ENCODE data around the gene RNF8.
"Not testable (repeated sequence)": the region's sequence is repeated elsewhere in the genome, so short reads cannot be mapped to it uniquely, and the experiment has no call there.

RNF8 gene

GRCh38 chr6:37353761-37354525 is at the start of gene RNF8:
Gene RNF8 (plus strand): TSS chr6:37353983. CDS start chr6:37354165, 182 bp downstream.
- FAIRE-seq: no peak

GRCh38 chr6:37304766-37305165 is 49.0 kb upstream of the RNF8 start:
- FAIRE-seq: no peak

GRCh38 chr6:37305841-37306425 is 47.9 kb upstream of the RNF8 start:
- FAIRE-seq: no peak

DNA sequence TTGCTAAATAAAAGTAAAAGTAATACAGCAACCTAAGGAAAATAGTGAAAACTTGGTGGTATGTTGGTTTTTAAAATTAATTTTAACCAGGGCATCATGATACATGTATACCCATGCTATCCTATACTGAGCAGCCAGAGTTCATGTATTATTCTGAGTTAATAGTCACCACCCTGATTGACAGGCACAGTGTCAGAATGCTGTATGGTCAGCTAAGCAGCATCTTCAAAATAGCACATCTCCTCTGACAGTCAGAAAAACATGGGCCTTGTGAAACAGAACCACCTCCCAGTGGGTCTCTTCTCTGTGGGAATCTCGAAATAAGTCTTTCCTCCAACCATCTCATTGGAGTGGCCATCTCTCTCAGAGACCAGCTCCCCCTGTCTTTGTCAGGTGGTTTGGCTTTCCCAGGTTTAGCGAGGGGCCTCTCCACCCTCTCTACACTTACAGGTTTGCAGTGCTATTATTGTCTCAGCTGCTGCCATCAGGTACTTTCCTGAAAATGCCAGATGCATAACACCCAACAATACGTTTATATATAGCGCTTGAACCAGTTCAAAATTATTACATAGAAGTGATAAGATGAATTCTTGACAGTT is 47.1 kb upstream of the RNF8 start:
- no peak for FAIRE-seq

DNA sequence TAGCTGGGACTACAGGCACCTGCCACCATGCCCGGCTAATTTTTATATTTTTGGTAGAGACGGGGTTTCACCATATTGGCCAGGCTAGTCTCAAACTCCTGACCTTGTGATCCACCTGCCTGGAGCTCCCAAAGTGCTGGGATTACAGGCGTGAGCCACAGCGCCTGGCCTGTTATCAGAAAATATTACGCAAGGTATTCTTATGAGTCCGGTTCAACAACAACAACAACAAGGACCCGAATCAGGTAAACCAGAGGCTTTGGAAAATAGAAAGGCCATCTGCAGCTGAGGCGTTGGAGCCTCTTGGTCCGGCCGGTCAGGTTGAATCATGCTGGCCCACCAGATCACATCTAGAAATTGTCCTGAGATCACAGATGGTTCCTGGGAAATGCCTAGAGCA is 46.3 kb upstream of the RNF8 start:
- not testable (repeated sequence) for FAIRE-seq

- FAIRE-seq: no peak
These were observed 45.5 kb upstream of the RNF8 start for GRCh38 chr6:37308069-37308815.

DNA sequence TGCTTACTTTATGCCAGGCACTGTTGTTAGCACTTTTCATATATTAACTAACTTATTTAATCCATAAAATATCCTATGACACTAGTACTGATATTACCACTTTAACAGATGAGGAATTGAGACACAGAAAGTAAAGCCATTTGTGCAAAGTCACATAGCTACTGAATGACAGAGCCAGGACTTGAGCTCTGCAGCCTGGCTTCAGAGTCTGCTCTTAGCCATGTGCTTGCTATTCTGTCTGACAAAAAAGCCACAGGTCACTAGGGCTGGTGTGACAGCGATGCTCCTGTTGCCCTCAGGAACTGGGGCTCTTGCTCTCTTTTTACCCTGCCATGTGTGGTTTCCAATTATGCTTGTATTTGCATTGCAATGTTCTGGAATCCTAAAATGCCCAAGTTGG is 44.7 kb upstream of the RNF8 start:
- no peak for FAIRE-seq

DNA sequence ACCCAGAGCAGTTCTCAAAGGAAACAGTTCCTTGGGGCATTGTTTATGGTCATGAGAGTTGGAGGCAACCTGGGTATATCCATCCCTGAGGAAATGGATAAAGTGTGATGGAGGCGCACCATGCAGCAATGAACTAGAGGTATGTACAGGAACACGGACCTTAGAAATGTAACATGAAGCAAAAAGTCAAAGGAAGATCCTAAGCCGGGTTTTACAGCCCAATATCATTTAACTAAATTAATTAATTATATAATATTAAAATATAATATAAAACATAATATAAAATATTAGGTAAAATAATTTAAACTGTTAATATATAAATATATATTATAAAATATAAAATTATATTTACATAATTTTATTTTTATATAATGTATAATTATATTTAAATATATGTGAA is 44.1 kb upstream of the RNF8 start:
- FAIRE-seq: peak; percentile 97

- no peak for FAIRE-seq
These were observed 42.8 kb upstream of the RNF8 start for GRCh38 chr6:37310966-37311365.

DNA sequence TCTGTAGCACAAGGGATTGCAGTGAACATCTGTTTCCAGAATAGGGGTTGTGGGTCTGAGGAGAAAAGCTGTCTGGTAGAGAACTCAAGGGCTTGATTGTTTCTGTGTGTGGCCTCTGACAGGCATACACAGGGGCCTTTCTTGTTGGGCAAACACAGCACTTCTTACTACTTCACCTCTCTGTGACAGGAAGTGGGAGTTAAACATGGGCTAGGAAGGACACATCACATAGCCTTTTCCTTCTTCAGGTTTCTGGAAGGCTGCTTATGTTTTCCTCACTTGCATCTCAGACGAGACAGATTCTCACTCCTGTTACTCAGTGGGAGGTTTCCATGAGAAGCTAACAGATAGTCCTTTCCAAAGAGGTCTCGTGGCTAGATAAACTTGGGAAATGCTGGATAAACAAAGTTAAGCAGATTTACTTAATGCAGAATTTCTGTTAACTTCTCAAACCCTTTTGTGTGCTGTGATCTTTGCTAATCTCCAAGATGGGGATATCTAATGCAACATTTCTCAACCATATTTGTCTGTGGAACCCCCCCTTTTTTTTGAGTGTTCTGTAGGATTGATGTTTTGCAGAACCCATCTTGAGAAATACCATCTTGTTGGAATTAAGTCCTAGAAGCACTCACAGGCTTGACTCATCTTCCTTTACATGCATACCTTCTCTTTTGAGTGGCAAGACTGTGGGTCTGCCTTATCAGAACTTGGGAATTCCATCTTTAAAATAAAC is 41.9 kb upstream of the RNF8 start:
- no peak for FAIRE-seq

DNA sequence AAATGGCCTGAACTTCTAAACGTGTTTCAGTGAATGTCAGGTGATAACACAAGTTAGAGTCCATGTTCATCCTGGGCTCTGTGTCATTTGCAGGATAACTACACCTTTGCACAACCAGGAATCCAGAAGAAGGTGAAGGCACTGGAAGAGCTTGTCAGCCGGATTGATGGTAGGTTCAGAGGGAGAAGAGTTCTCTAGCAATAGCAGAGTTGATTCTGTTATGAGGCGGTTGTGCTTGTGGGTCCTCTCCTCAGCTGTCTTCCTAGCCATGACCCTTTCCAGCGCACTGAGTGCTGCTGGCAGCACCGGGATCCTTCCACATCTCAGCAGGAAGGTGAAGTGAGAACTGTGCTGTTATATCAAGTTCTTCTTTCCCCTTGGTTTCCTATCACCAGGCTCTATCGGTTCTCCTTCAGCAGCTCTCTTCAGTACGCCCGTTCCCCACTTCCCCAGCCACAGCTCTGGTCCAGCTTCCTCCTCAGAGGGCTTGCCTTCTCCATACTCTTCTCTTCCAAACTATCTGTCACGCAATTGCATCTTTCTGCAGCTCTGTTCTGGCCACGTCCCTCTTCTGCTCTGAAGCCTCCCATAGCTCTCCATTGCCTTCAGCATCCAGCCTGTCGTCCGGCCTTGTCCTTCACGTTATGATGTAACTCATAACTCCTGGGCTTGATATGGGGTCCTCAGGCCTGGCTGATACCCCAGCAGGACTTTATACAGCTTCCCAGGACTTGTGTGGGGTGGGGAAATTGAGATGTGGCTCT is 39.9 kb upstream of the RNF8 start:
- FAIRE-seq: no peak

- no peak for FAIRE-seq
These were observed 39.2 kb upstream of the RNF8 start for GRCh38 chr6:37314487-37315156.

DNA sequence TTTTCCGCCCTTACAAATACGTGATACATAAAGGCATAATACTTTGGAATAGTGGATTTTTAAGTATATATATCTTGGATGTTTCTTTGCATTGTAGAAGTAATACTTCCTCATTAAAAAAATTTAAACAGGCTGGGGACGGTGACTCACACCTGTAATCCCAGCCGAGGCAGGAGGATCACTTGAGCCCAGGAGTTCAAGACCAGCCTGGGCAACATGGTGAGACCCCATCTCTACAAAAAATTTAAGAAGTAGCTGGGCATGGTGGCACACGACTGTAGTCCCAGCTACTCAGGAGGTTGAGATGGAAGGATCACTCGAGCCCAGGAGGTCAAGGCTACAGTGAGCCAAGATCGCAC is 38.6 kb upstream of the RNF8 start:
- FAIRE-seq: no peak

- FAIRE-seq: no peak
These were observed 37.7 kb upstream of the RNF8 start for GRCh38 chr6:37316071-37316470.

DNA sequence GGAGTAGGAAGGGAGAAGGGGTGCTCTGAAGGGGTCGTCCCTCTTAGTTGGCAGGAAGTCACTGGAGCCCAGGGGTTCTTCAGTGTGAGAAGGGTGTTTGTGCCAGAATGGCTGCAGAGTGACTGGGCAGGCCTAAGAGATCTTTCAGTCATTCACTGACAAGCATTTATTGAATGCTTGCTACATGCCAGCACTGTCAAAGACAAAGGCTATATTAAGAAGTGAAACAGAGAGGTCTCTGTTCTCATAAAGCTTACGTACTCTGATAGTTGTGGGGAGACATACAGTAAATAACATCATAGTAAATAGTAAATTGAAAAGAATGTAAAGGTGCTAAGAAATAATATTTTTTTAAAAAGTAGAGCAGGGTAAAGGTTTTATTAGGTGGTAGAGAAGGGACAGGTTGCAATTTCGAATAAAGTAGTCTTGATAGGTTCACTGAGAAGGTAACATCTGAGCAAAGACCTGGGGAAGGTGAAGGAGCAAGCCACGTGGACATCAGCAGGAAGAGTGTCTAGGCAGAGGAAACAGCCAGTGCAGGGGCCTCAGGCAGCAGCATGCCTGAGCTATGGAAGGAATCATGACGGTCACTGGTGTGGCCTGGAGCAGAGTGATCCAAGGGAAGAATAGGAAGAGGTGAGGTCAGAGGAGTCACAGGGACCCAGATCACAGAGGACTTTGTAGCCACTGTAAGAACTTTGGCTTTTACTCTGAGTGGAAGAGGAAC is 36.3 kb upstream of the RNF8 start:
- FAIRE-seq: no peak

GRCh38 chr6:37319156-37319555 is 34.6 kb upstream of the RNF8 start:
- no peak for FAIRE-seq

GRCh38 chr6:37319856-37320480 is 33.8 kb upstream of the RNF8 start:
- no peak for FAIRE-seq

DNA sequence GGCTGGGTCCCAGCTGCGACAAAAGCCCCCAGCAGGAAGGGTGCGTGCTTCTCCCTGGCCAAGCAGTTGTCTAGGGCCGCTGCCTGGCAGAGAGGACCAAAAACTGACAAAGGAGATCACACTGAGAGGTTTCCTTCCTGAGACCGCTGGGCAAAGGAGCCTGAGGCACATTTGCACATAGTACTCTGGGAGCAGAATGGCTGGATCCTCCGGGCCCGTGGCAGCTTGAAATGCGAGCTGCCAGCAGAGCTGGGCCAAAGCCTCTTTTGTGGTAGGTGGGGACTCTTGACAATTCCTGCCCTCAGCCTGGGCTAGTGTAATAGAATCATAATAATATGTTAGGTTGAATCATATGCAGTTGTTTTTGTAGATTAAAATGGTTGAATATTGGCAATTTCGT is 33.1 kb upstream of the RNF8 start:
- no peak for FAIRE-seq

- FAIRE-seq: no peak
These were observed 32.7 kb upstream of the RNF8 start for GRCh38 chr6:37321101-37321500.

All from TTC549 (cell line).